Measurements from ENCODE around the gene NKD2. TPM values are rescaled to one million over a fixed set of nuclear protein-coding genes. Genes with fewer than 3 reads are reported as not detected.

NKD2 gene
- total RNA-seq, 1 experiment from 2014 or later: 20.4 TPM

DNA sequence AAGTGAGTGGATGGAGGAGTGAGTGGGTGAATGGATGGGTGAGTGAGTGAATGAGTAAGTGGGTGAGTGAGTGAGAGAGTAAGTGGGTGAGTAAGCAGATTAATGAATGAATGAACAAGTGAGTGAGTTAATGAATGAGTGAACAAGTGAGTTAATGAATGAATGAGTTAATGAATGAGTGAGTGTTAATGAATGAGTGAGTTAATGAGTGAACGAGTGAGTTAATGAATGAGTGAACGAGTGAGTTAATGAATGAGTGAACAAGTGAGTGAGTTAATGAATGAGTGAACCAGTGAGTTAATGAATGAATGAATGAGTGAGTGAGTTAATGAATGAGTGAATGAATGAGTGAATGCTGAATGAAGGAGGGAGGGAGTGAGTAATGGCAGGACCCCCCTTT lies 26.4 kb downstream of the NKD2 start (continued):
- TF ChIP-seq TCF7L2 (IDR thresholded peaks at IDR 0.05; ENCODE audit: borderline replicate concordance, extremely low read depth, insufficient read depth, insufficient read length): no peak
- TF ChIP-seq POLR2AphosphoS5 (IDR thresholded peaks at IDR 0.05; ENCODE audit: low read depth, low read length): no peak
- TF ChIP-seq ZNF274 (IDR thresholded peaks at IDR 0.05; ENCODE audit: low read depth, low read length): no peak
- no peak for TF ChIP-seq EGR1 (IDR thresholded peaks at IDR 0.05; ENCODE audit: low read depth)
- no peak for TF ChIP-seq SP1 (IDR thresholded peaks at IDR 0.05; ENCODE audit: low read depth)

DNA sequence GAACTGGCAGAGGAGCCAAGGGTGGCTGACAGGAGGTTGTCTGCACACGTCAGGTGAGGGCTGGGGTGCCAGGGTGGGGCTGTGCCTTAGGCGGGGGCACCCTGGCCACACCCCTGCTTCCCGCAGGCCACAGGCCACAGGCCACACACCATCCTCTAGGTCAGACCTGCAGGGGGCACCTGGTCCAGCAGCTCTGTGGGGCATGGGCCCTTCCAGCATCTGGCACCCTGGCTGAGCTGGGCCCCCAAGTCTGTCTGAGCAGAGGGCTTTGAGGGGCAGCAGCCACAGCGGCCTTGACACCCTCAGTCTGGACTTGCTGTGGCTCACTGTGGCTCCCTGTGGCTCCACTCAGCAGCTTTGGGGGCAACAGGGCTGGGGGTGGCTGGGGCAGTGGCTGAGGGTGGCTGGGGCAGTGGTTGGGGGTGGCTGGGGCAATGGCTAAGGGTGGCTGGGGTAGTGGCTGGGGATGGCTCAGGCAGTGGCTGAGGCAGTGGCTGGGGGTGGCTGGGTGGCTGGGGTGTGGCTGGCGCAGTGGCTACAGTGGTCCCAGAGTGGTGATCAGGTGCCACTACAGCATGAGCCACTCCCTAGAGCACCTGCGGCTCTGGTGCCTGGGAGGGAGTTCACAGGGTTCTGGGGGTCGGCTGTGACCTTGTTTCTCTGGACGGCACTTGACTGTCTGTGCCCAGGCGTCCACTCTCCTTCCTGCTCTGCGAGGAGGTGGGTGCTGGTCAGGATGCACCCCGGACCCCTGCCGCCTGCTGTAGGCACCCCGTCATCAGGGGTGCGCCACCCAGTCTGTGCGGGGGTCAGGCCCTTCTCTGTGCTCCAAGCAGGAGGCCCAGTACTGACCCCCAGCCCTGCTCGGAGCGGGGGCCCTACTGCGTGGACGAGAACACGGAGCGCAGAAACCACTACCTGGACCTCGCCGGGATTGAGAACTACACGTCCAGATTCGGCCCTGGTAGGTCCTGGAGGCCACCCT lies 27.1 kb downstream of the NKD2 start:
- no peak for ATAC-seq
- intact Hi-C loops (cut with micrococcal nuclease): no loop called here
- POLR2A ChIA-PET: no interaction called here

More for the DNA sequence above, 27.1 kb downstream of the NKD2 start:
- no peak overlapping the region for H3K27ac ChIP-seq (ENCODE audit: low read depth, low read length)
- no peaks in the 10 kb centered on the region for H3K79me2 ChIP-seq (ENCODE audit: insufficient read depth, low read length)
- TF ChIP-seq CBX3 (IDR thresholded peaks at IDR 0.05; ENCODE audit: low read depth) (no peak), ZBTB33 (IDR thresholded peaks at IDR 0.05; ENCODE audit: extremely low read depth, insufficient replicate concordance, low read length) (no peak), POLR2AphosphoS5 (IDR thresholded peaks at IDR 0.05; ENCODE audit: low read depth, low read length) (no peak), JUND (IDR thresholded peaks at IDR 0.05) (no peak), RAD21 (IDR thresholded peaks at IDR 0.05; ENCODE audit: low read depth) (no peak), EZH2phosphoT487 (IDR thresholded peaks at IDR 0.05; ENCODE audit: borderline replicate concordance) (no peak), POLR2A (IDR thresholded peaks at IDR 0.05; ENCODE audit: borderline replicate concordance, extremely low read depth, insufficient read depth, insufficient read length) (no peak), ELF1 (IDR thresholded peaks at IDR 0.05; ENCODE audit: borderline replicate concordance, low read depth) (no peak)
- TF ChIP-seq, protein P1, sequence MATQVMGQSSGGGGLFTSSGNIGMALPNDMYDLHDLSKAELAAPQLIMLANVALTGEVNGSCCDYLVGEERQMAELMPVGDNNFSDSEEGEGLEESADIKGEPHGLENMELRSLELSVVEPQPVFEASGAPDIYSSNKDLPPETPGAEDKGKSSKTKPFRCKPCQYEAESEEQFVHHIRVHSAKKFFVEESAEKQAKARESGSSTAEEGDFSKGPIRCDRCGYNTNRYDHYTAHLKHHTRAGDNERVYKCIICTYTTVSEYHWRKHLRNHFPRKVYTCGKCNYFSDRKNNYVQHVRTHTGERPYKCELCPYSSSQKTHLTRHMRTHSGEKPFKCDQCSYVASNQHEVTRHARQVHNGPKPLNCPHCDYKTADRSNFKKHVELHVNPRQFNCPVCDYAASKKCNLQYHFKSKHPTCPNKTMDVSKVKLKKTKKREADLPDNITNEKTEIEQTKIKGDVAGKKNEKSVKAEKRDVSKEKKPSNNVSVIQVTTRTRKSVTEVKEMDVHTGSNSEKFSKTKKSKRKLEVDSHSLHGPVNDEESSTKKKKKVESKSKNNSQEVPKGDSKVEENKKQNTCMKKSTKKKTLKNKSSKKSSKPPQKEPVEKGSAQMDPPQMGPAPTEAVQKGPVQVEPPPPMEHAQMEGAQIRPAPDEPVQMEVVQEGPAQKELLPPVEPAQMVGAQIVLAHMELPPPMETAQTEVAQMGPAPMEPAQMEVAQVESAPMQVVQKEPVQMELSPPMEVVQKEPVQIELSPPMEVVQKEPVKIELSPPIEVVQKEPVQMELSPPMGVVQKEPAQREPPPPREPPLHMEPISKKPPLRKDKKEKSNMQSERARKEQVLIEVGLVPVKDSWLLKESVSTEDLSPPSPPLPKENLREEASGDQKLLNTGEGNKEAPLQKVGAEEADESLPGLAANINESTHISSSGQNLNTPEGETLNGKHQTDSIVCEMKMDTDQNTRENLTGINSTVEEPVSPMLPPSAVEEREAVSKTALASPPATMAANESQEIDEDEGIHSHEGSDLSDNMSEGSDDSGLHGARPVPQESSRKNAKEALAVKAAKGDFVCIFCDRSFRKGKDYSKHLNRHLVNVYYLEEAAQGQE (IDR thresholded peaks at IDR 0.05; ENCODE audit: low read depth): no peak
- TF ChIP-seq, protein P2, sequence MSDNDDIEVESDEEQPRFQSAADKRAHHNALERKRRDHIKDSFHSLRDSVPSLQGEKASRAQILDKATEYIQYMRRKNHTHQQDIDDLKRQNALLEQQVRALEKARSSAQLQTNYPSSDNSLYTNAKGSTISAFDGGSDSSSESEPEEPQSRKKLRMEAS (IDR thresholded peaks at IDR 0.05): no peak
- no peak overlapping the region for H3K4me2 ChIP-seq (ENCODE audit: low read length)
- no peak for DNase-seq (ENCODE audit: low read depth, low spot score)
- ChIA-PET RAD21 (ENCODE audit: low non-redundant PET in 1 of 2, low total read pairs in 2 of 2, uncharacterized antibody in 2 of 2, unreplicated experiment in 2 of 2) (no interaction called here), CTCF (no interaction called here)
- H3K9me2 ChIP-seq (ENCODE audit: insufficient read depth): no peaks in the 10 kb centered on the region
- H2AFZ ChIP-seq (ENCODE audit: low read depth, low read length, poor library complexity, severe bottlenecking): no peak overlapping the region
- no TSS peak for BruUV-seq (replicated peaks)
- no peaks in the 10 kb centered on the region for H4K20me1 ChIP-seq (ENCODE audit: insufficient read depth)
- no peaks in the 10 kb centered on the region for H3K27me3 ChIP-seq (ENCODE audit: insufficient read depth, low read length)
- no peak overlapping the region for H3K9ac ChIP-seq (ENCODE audit: low read length)
- H3K9me3 ChIP-seq (ENCODE audit: control insufficient read depth in 1 of 2, insufficient read depth in 1 of 2, low read depth in 1 of 2, low read length in 2 of 2): no peaks in the 10 kb centered on the region
- H3K4me3 ChIP-seq (replicated peaks in 1 of 2; ENCODE audit: low read depth in 1 of 2, low read length in 2 of 2): no peak overlapping the region
- no peaks in the 10 kb centered on the region for H3K4me1 ChIP-seq (ENCODE audit: control insufficient read depth in 1 of 2, insufficient read depth in 2 of 2, low read length in 2 of 2)
- H3K36me3 ChIP-seq (ENCODE audit: control insufficient read depth in 1 of 2, insufficient read depth in 2 of 2, low read length in 2 of 2): no peaks in the 10 kb centered on the region

Measured in HCT116 (cell line).